ENCODE data around the gene SRP72.

The SRP72 gene

GRCh38 chr4:56550642-56551041 lies 83.2 kb downstream of the SRP72 start:
- DNase-seq (ENCODE audit: low read depth) = no peak

GRCh38 chr4:56551516-56551915 lies 84.1 kb downstream of the SRP72 start:
- no peak for DNase-seq (ENCODE audit: low read depth)

GRCh38 chr4:56552273-56552672 lies 84.9 kb downstream of the SRP72 start:
- no peak for DNase-seq (ENCODE audit: low read depth)

Data from stimulated activated CD8-positive, alpha-beta memory T cell treated with anti-CD3 and anti-CD28 coated beads, Interleukin-7, amount 100 ng/mL, for 24 hours (primary cell).